GOT3 (cell line): ENCODE data around the gene NUTM1.
"Not testable (repeated sequence)": the region's sequence is repeated elsewhere in the genome, so short reads cannot be mapped to it uniquely, and the experiment has no call there.

Source experiments
- DNase-seq: peaks from one replicate; lab custom pipeline; 2025; ENCODE audit warnings: mixed read lengths; lab: John Stamatoyannopoulos, UW

The NUTM1 gene

GRCh38 chr15:34337557-34338306 lies 5.4 kb upstream of the NUTM1 start, which contains the start of gene SLC12A6:
TSS of gene SLC12A6 (minus strand) at chr15:34337781. CDS start at chr15:34336680, 1,101 bp downstream.
- DNase-seq, result peak; percentile 81

GRCh38 chr15:34338347-34338746 lies 4.8 kb upstream of the NUTM1 start:
- no peak for DNase-seq

GRCh38 chr15:34339946-34340345 lies 3.2 kb upstream of the NUTM1 start:
- DNase-seq, result no peak

GRCh38 chr15:34341381-34342212 lies 1.5 kb upstream of the NUTM1 start:
- DNase-seq, result no peak

- DNase-seq, result not testable (repeated sequence)
Observed at GRCh38 chr15:34342213-34342736, 840 bp upstream of the NUTM1 start.

GRCh38 chr15:34347951-34348638 lies 5.0 kb downstream of the NUTM1 start:
- DNase-seq, result no peak

- DNase-seq, result no peak
Observed at GRCh38 chr15:34348735-34349300, 5.7 kb downstream of the NUTM1 start.

- no peak for DNase-seq
Observed at GRCh38 chr15:34349769-34350168, 6.7 kb downstream of the NUTM1 start.

GRCh38 chr15:34352996-34353395 lies 9.9 kb downstream of the NUTM1 start:
- DNase-seq, result not testable (repeated sequence)

- no peak for DNase-seq
Observed at GRCh38 chr15:34353627-34354026, 10.5 kb downstream of the NUTM1 start.

GRCh38 chr15:34354286-34354685 lies 11.2 kb downstream of the NUTM1 start:
- no peak for DNase-seq

GRCh38 chr15:34355241-34355640 lies 12.1 kb downstream of the NUTM1 start:
- DNase-seq, result no peak

- no peak for DNase-seq
Observed at GRCh38 chr15:34357653-34358052, 14.5 kb downstream of the NUTM1 start.

- no peak for DNase-seq
Observed at GRCh38 chr15:34358367-34358766, 15.3 kb downstream of the NUTM1 start.

- no peak for DNase-seq
Observed at GRCh38 chr15:34358948-34359347, 15.8 kb downstream of the NUTM1 start.

- no peak for DNase-seq
Observed at GRCh38 chr15:34359416-34359815, 16.3 kb downstream of the NUTM1 start.

- DNase-seq, result no peak
Observed at GRCh38 chr15:34360298-34360697, 17.2 kb downstream of the NUTM1 start.

- no peak for DNase-seq
Observed at GRCh38 chr15:34361278-34361677, 18.2 kb downstream of the NUTM1 start.

- DNase-seq, result no peak
Observed at GRCh38 chr15:34362047-34362773, 19.1 kb downstream of the NUTM1 start.

GRCh38 chr15:34364041-34364440 lies 20.9 kb downstream of the NUTM1 start:
- DNase-seq, result no peak
